Upper lobe of right lung (tissue), 1 donor: Measurements from ENCODE around the gene SUGCT. TPM values are rescaled to one million over a fixed set of nuclear protein-coding genes. Genes with fewer than 3 reads are reported as not detected.

Experiments used
- ATAC-seq: fragments of 200-7000 bp; cut with Tn5 transposase; one replicate; pipeline ENCODE4 v1.9.1; 2020; ENCODE audit warnings: mild to moderate bottlenecking, moderate library complexity
- DNase-seq: peaks from one replicate; pipeline ENCODE4 v3.0.0-alpha.2; 2020
- H3K27ac ChIP-seq: fragments of 200-600 bp; one replicate; pipeline ENCODE4 v1.8.0; 2022
- H3K27me3 ChIP-seq: fragments of 200-600 bp; one replicate; pipeline ENCODE4 v1.8.0; 2022; ENCODE audit warnings: mild to moderate bottlenecking
- H3K36me3 ChIP-seq: fragments of 200-600 bp; one replicate; pipeline ENCODE4 v1.8.0; 2022
- H3K4me1 ChIP-seq: fragments of 200-600 bp; one replicate; pipeline ENCODE4 v1.8.0; 2022
- H3K4me3 ChIP-seq: fragments of 200-600 bp; one replicate; pipeline ENCODE4 v1.8.0; 2022; ENCODE audit warnings: mild to moderate bottlenecking
- H3K9me3 ChIP-seq: fragments of 200-600 bp; one replicate; pipeline ENCODE4 v1.8.0; 2022
- intact Hi-C: fragments of 100-400 bp; cut with DNase I; formaldehyde crosslinking; loops from one replicate; pipeline ENCODE4 v1.11.0; 2022
- total RNA-seq: library from RNA; stranded (reverse); fragmentation: NEBNext Ultra II Directional; extraction: Animal tissue kit (Norgen Biotek cat#: 25700); gene quantifications from one replicate; pipeline ENCODE4 v1.2.1, GENCODE V29; 2021
- TF ChIP-seq, protein P1 (sequence below): fragments of 200-600 bp; IDR thresholded peaks from one replicate; pipeline ENCODE4 v1.8.0; 2022; ENCODE audit warnings: antibody characterized with exemption
- donor health status: DM: no; HTN: yes; CAD: no; lungs with severe emphysema.

The SUGCT gene
- total RNA-seq, 1 donor from 2014 or later: 4.1 TPM

- H3K27ac ChIP-seq: no peak overlapping the region
- H3K36me3 ChIP-seq: no peaks in the 10 kb centered on the region
- H3K4me1 ChIP-seq: no peaks in the 10 kb centered on the region
- ATAC-seq: no peak
- TF ChIP-seq, protein P1, sequence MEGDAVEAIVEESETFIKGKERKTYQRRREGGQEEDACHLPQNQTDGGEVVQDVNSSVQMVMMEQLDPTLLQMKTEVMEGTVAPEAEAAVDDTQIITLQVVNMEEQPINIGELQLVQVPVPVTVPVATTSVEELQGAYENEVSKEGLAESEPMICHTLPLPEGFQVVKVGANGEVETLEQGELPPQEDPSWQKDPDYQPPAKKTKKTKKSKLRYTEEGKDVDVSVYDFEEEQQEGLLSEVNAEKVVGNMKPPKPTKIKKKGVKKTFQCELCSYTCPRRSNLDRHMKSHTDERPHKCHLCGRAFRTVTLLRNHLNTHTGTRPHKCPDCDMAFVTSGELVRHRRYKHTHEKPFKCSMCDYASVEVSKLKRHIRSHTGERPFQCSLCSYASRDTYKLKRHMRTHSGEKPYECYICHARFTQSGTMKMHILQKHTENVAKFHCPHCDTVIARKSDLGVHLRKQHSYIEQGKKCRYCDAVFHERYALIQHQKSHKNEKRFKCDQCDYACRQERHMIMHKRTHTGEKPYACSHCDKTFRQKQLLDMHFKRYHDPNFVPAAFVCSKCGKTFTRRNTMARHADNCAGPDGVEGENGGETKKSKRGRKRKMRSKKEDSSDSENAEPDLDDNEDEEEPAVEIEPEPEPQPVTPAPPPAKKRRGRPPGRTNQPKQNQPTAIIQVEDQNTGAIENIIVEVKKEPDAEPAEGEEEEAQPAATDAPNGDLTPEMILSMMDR: no peak
- no peaks in the 10 kb centered on the region for H3K9me3 ChIP-seq
- H3K4me3 ChIP-seq: no peak overlapping the region
- intact Hi-C loops: no loop called here
- H3K27me3 ChIP-seq: no peaks in the 10 kb centered on the region
- DNase-seq: no peak
Observed at GRCh38 chr7:40723829-40724228, 589.0 kb downstream of the SUGCT start.

DNA sequence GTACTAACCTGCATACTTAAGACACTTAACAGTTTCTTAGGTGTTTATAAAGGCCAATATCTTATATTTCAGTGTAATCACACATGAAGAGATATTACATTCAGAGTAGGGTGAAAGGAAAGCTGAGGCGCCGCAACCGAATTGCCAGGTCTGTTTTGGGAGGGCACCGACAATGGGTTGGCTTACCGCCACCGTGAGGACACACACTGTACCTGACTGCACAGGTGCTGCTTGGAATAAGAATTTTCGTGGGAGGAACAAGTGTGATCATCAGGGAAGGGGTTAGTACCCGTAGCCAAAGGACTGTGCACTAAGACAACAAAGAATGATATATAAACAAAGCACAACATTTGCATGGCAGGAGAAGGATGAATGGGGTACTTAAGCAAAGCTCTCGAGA is 591.8 kb downstream of the SUGCT start:
- intact Hi-C loops: no loop called here

GRCh38 chr7:40733114-40733513 is 598.3 kb downstream of the SUGCT start:
- H3K27me3 ChIP-seq: no peaks in the 10 kb centered on the region
- no peak for ATAC-seq
- H3K36me3 ChIP-seq: no peaks in the 10 kb centered on the region
- no peaks in the 10 kb centered on the region for H3K4me1 ChIP-seq
- no peaks in the 10 kb centered on the region for H3K9me3 ChIP-seq
- DNase-seq: no peak
- no peak overlapping the region for H3K4me3 ChIP-seq
- no peak overlapping the region for H3K27ac ChIP-seq
- TF ChIP-seq, protein P1: no peak
- intact Hi-C loops: no loop called here

More for the DNA sequence above, 591.8 kb downstream of the SUGCT start:
- no peak overlapping the region for H3K27ac ChIP-seq
- TF ChIP-seq, protein P1: no peak
- no peaks in the 10 kb centered on the region for H3K27me3 ChIP-seq
- no peaks in the 10 kb centered on the region for H3K9me3 ChIP-seq
- no peaks in the 10 kb centered on the region for H3K36me3 ChIP-seq
- ATAC-seq (no peak), DNase-seq (no peak)
- no peak overlapping the region for H3K4me3 ChIP-seq
- no peaks in the 10 kb centered on the region for H3K4me1 ChIP-seq

DNA sequence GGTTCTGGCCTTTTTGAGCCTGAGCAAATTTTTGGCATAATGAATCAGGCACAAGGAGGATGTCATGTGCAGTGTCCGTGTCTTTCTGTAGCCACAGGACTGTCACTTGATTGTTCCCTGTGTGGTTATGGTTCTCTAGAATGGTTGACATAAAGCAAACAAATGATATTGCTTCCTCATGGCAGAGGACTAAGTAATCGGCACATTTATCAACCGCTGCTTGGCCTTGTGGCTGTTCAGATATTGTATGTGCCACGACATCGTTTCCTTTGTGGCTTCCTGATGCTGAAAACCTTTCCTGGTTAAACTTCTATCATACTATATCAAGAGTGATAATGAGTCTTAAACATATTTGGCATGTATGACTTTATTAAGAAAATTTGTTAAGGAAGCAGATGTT is 598.8 kb downstream of the SUGCT start:
- Histone ChIP-seq H3K9me3 (no peaks in the 10 kb centered on the region), H3K4me1 (no peaks in the 10 kb centered on the region), H3K27me3 (no peaks in the 10 kb centered on the region), H3K4me3 (no peak overlapping the region), H3K36me3 (no peaks in the 10 kb centered on the region), H3K27ac (no peak overlapping the region)
- TF ChIP-seq, protein P1: no peak
- intact Hi-C loops: no loop called here
- DNase-seq: no peak
- ATAC-seq: no peak

- no peak for DNase-seq
- TF ChIP-seq, protein P1: no peak
- H3K27me3 ChIP-seq: no peaks in the 10 kb centered on the region
- no peaks in the 10 kb centered on the region for H3K36me3 ChIP-seq
- no peaks in the 10 kb centered on the region for H3K4me1 ChIP-seq
- no peak overlapping the region for H3K27ac ChIP-seq
- H3K4me3 ChIP-seq: no peak overlapping the region
- intact Hi-C loops: no loop called here
- ATAC-seq: no peak
- no peaks in the 10 kb centered on the region for H3K9me3 ChIP-seq
Observed at GRCh38 chr7:40739257-40739656, 604.5 kb downstream of the SUGCT start.

GRCh38 chr7:40742270-40742669 is 607.5 kb downstream of the SUGCT start:
- DNase-seq: no peak
- no peaks in the 10 kb centered on the region for H3K36me3 ChIP-seq
- TF ChIP-seq, protein P1: no peak
- H3K9me3 ChIP-seq: no peaks in the 10 kb centered on the region
- no peak overlapping the region for H3K27ac ChIP-seq
- intact Hi-C loops: no loop called here
- H3K4me1 ChIP-seq: no peaks in the 10 kb centered on the region
- ATAC-seq: no peak
- H3K4me3 ChIP-seq: no peak overlapping the region
- no peaks in the 10 kb centered on the region for H3K27me3 ChIP-seq
